ENCODE results near the gene GRK5.

GRCh38 chr10:119459681-119460340, 252.4 kb downstream of the GRK5 start:
- TF ChIP-seq EZH2 (IDR thresholded peaks at IDR 0.05) (no peak), POLR2AphosphoS5 (IDR thresholded peaks at IDR 0.05; ENCODE audit: borderline replicate concordance, low read depth, low read length) (no peak), FOXP2 (optimal IDR thresholded peaks at IDR 0.05; ENCODE audit: control extremely low read depth, extremely low read length, insufficient read depth) (no peak)
